Transverse colon (tissue), 4 donors: ENCODE data around the gene DOCK1. TPM values are rescaled to one million over a fixed set of nuclear protein-coding genes. Genes with fewer than 3 reads are reported as not detected.

Source experiments
- DNase-seq: peaks from one replicate; pipeline ENCODE4 v3.0.0-alpha.2; 2019
- H3K27ac ChIP-seq, 4 donors: fragments of 200-600 bp; sonication (generic); 2 replicates each; pipeline ENCODE4 v1.5.1; 2016 to 2018; ENCODE audit warnings: inconsistent platforms in 4 of 4
- H3K27me3 ChIP-seq: fragments of 200-600 bp; sonication (generic); 2 replicates; pipeline ENCODE4 v1.5.1; 2017; ENCODE audit warnings: inconsistent platforms
- H3K36me3 ChIP-seq, 4 donors: fragments of 200-600 bp; sonication (generic); 2 replicates each; pipeline ENCODE4 v1.5.1; 2017 to 2019; ENCODE audit warnings: inconsistent platforms in 4 of 4
- H3K4me1 ChIP-seq, 4 donors: fragments of 200-600 bp; sonication (generic); 2 replicates each; pipeline ENCODE4 v1.5.1; 2017 to 2020; ENCODE audit warnings: inconsistent platforms in 4 of 4
- H3K4me3 ChIP-seq, 4 donors: fragments of 200-600 bp; sonication (generic); 1 replicate in 1 of 4; 2 replicates in 3 of 4; pipeline versions ENCODE4 v1.5.1 to v1.6.1; 2017 to 2019; ENCODE audit warnings: inconsistent platforms in 4 of 4
- H3K9me3 ChIP-seq, 2 donors: fragments of 200-600 bp; sonication (generic); 2 replicates each; pipeline ENCODE4 v1.5.1; 2017 to 2019; ENCODE audit warnings: inconsistent platforms in 2 of 2
- CTCF ChIP-seq, 5 experiments: fragments of 200-600 bp in 3 of 5; fragments of 450-650 bp in 2 of 5; sonication (generic) in 3 of 5; IDR thresholded peaks; 1 replicate in 2 of 5; 2 replicates in 3 of 5; pipeline ENCODE4 v1.5.1; 2016 to 2017; ENCODE audit warnings: antibody characterized with exemption in 5 of 5, inconsistent platforms in 3 of 5, mild to moderate bottlenecking in 2 of 5, moderate library complexity in 1 of 5
- EP300 ChIP-seq: sonication (generic); formaldehyde crosslinking; IDR thresholded peaks from one replicate; pipeline ENCODE4 v1.6.1; 2017; ENCODE audit warnings: antibody characterized with exemption, low read depth
- POLR2A ChIP-seq: fragments of 450-650 bp; IDR thresholded peaks from one replicate; pipeline ENCODE4 v1.6.1; 2016; ENCODE audit warnings: antibody characterized with exemption, mild to moderate bottlenecking, moderate library complexity
- POLR2AphosphoS5 ChIP-seq, 3 donors: sonication (generic); formaldehyde crosslinking; IDR thresholded peaks; one replicate each; pipeline ENCODE4 v1.6.1; 2016; ENCODE audit warnings: antibody characterized with exemption in 3 of 3
- WGBS, 2 donors: methylation state at CpG; one replicate each; pipeline ENCODE4 v1.1.5; 2018; ENCODE audit warnings: low coverage in 1 of 2; 5-methylcytosine and 5-hydroxymethylcytosine counted together
- in situ Hi-C, 4 donors: fragments of 200-750 bp; cut with MboI; loops; one replicate each; pipeline versions ENCODE4 v1.15.0 to v1.15.1; 2017; ENCODE audit warnings: low sequenced_read_pairs in 3 of 4, low pct_ligation_motif_present in 1 of 4, low pct_unique_long_range_greater_than_20kb in 1 of 4
- intact Hi-C: fragments of 100-400 bp; cut with DNase I; formaldehyde crosslinking; loops from one replicate; pipeline ENCODE4 v1.15.1; 2023; ENCODE audit warnings: low total_unique reads
- total RNA-seq, 4 donors: library from RNA; depleted of rRNA; stranded (reverse); fragments of >200 nt; gene quantifications; one replicate each; pipeline ENCODE4 v1.1.0, GENCODE V29; 2016

The DOCK1 gene
- total RNA-seq, 4 donors from 2014 or later: 75.1 to 200 (median 92.5) TPM

- in situ Hi-C loops: no loop called here
- no peaks in the 10 kb centered on the region for H3K27me3 ChIP-seq
- no peaks in the 10 kb centered on the region for H3K36me3 ChIP-seq
- intact Hi-C loops: no loop called here
- H3K4me1 ChIP-seq: no peaks in the 10 kb centered on the region
- no peak overlapping the region for H3K27ac ChIP-seq
- WGBS, 2 donors: 88% methylated on average over 4 of the region's 6 CpGs; no CpG with 5 or more reads in 1 of the 2 donors
- no peak for DNase-seq
- no peak overlapping the region for H3K4me3 ChIP-seq
- TF ChIP-seq POLR2A: no peak
- no peak for TF ChIP-seq CTCF (IDR thresholded peaks at IDR 0.05)
- no peak for TF ChIP-seq EP300
- no peak for TF ChIP-seq POLR2AphosphoS5 (IDR thresholded peaks at IDR 0.05)
- H3K9me3 ChIP-seq: no peaks in the 10 kb centered on the region
Measured at GRCh38 chr10:127142136-127142535, 236.9 kb downstream of the DOCK1 start.

DNA sequence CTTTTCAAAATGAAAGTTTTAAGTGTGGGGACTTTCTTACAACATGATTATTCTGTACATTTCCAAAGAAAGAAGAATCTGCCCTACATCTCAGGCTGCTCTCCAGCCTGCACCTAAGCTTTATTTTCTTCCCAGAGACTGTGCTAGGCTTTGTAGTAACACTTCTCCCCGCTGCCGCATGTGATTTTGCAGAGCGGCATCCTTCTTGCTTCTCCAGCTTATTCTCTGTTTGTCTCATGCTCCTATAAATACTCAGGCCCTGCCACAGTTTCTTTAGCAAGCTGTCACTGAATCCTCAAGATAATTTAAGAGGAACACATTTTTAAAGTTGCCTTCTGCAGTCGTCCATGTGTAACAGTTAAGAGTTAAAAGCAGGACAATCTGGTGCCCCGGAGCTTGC, 237.6 kb downstream of the DOCK1 start:
- H3K9me3 ChIP-seq: no peaks in the 10 kb centered on the region
- in situ Hi-C loops: no loop called here
- DNase-seq: no peak
- H3K4me1 ChIP-seq: no peaks in the 10 kb centered on the region
- no peak overlapping the region for H3K27ac ChIP-seq
- no peaks in the 10 kb centered on the region for H3K36me3 ChIP-seq
- TF ChIP-seq POLR2AphosphoS5 (IDR thresholded peaks at IDR 0.05) (no peak), POLR2A (no peak), CTCF (IDR thresholded peaks at IDR 0.05) (no peak), EP300 (no peak)
- intact Hi-C loops: no loop called here
- WGBS, 2 donors: 88% methylated on average over 5 of the region's 5 CpGs; no CpG with 5 or more reads in 1 of the 2 donors
- H3K4me3 ChIP-seq: no peak overlapping the region
- H3K27me3 ChIP-seq: no peaks in the 10 kb centered on the region

GRCh38 chr10:127145173-127145572, 239.9 kb downstream of the DOCK1 start:
- H3K27me3 ChIP-seq: no peaks in the 10 kb centered on the region
- no peak overlapping the region for H3K4me3 ChIP-seq
- H3K9me3 ChIP-seq: no peaks in the 10 kb centered on the region
- no peak for TF ChIP-seq POLR2A
- in situ Hi-C loops: no loop called here
- no peak for DNase-seq
- H3K27ac ChIP-seq: no peak overlapping the region
- no peaks in the 10 kb centered on the region for H3K4me1 ChIP-seq
- intact Hi-C loops: no loop called here
- 82 to 100% methylated on average over 1 to 6 of the region's 6 CpGs for WGBS, 2 donors
- H3K36me3 ChIP-seq: no peaks in the 10 kb centered on the region

- H3K36me3 ChIP-seq: no peaks in the 10 kb centered on the region
- no peaks in the 10 kb centered on the region for H3K9me3 ChIP-seq
- H3K27ac ChIP-seq: no peak overlapping the region
- H3K4me3 ChIP-seq: no peak overlapping the region
- H3K27me3 ChIP-seq: no peaks in the 10 kb centered on the region
- TF ChIP-seq EP300: no peak
- no peak for TF ChIP-seq CTCF (IDR thresholded peaks at IDR 0.05)
- no peak for TF ChIP-seq POLR2AphosphoS5 (IDR thresholded peaks at IDR 0.05)
- TF ChIP-seq POLR2A: no peak
- WGBS, 2 donors: 89 to 93% methylated on average over 6 to 9 of the region's 9 CpGs
- intact Hi-C loops (no loop called here), in situ Hi-C loops (no loop called here)
- no peak for DNase-seq
- H3K4me1 ChIP-seq: no peaks in the 10 kb centered on the region
Measured at GRCh38 chr10:127146661-127147060, 241.4 kb downstream of the DOCK1 start.
